Dermis microvascular lymphatic vessel endothelial cell (primary cell): ENCODE measurements around the gene LRP6. TPM values are rescaled to one million over a fixed set of nuclear protein-coding genes. Genes with fewer than 3 reads are reported as not detected.
A peak's percentile ranks its signal among the peaks of the same experiment; 100 is the strongest.
"Not testable (repeated sequence)": the region's sequence is repeated elsewhere in the genome, so short reads cannot be mapped to it uniquely, and the experiment has no call there.

Experiments
- DNase-seq, 2 donors: peaks; one replicate each; pipeline versions ENCODE4 v3.0.0 to v3.0.0-alpha.2; 2010; ENCODE audit warnings: low read depth in 2 of 2
- total RNA-seq: library from RNA; depleted of rRNA; stranded (reverse); fragments of >200 nt; gene quantifications from 2 replicates; pipeline ENCODE4 v1.2.1, GENCODE V29; 2014

Gene LRP6
- total RNA-seq, 1 donor from 2014 or later, result 36.2 TPM

GRCh38 chr12:12180575-12180974, 86.3 kb downstream of the LRP6 start:
- no peak for DNase-seq

- DNase-seq, result no peak
These were observed 86.7 kb downstream of the LRP6 start for GRCh38 chr12:12180136-12180535.

- DNase-seq, result no peak
These were observed 88.3 kb downstream of the LRP6 start for GRCh38 chr12:12178559-12178958.

- no peak for DNase-seq
These were observed 90.4 kb downstream of the LRP6 start for GRCh38 chr12:12176402-12176801.

- DNase-seq, result no peak
These were observed 94.8 kb downstream of the LRP6 start for GRCh38 chr12:12171991-12172511.

- no peak for DNase-seq
These were observed 99.0 kb downstream of the LRP6 start for GRCh38 chr12:12167847-12168246.

- DNase-seq, result no peak
These were observed 100.1 kb downstream of the LRP6 start for GRCh38 chr12:12166751-12167150.

GRCh38 chr12:12159988-12160387, 106.9 kb downstream of the LRP6 start:
- peak; percentile 72 to 77 for DNase-seq

GRCh38 chr12:12158858-12159257, 108.0 kb downstream of the LRP6 start:
- DNase-seq, result peak in 1 of 2 donors; percentile 23

GRCh38 chr12:12157424-12157823, 109.4 kb downstream of the LRP6 start:
- peak in 1 of 2 donors; percentile 59 for DNase-seq

- no peak for DNase-seq
These were observed 110.0 kb downstream of the LRP6 start for GRCh38 chr12:12156828-12157227.

- DNase-seq, result no peak
These were observed 110.7 kb downstream of the LRP6 start for GRCh38 chr12:12156116-12156515.

GRCh38 chr12:12153596-12153995, 113.2 kb downstream of the LRP6 start:
- no peak for DNase-seq

GRCh38 chr12:12147111-12147510, 119.7 kb downstream of the LRP6 start:
- peak in 1 of 2 donors; percentile 78 for DNase-seq

GRCh38 chr12:12144531-12144930, 122.3 kb downstream of the LRP6 start:
- not testable (repeated sequence) for DNase-seq

GRCh38 chr12:12141000-12141399, 125.8 kb downstream of the LRP6 start:
- no peak for DNase-seq

- no peak for DNase-seq
These were observed 128.4 kb downstream of the LRP6 start for GRCh38 chr12:12138203-12139154.

GRCh38 chr12:12133785-12134184, 133.1 kb downstream of the LRP6 start:
- DNase-seq, result no peak

GRCh38 chr12:12133259-12133658, 133.6 kb downstream of the LRP6 start:
- DNase-seq, result no peak

- no peak for DNase-seq
These were observed 138.2 kb downstream of the LRP6 start for GRCh38 chr12:12128670-12129069.

GRCh38 chr12:12127304-12127703, 139.5 kb downstream of the LRP6 start:
- DNase-seq, result no peak

GRCh38 chr12:12126551-12126950, 140.3 kb downstream of the LRP6 start:
- DNase-seq, result no peak

GRCh38 chr12:12123036-12123604, 143.7 kb downstream of the LRP6 start:
- no peak for DNase-seq
